HG03139 (cell line): ENCODE measurements around the gene CLIC3.
"Not testable (repeated sequence)": the region's sequence is repeated elsewhere in the genome, so short reads cannot be mapped to it uniquely, and the experiment has no call there.

Source experiments
- ATAC-seq: cut with Tn5 transposase; IDR thresholded peaks from one replicate; pipeline ENCODE4 v1.9.1; 2021; ENCODE audit not compliant: unreplicated experiment

CLIC3 gene

GRCh38 chr9:136996361-136997292 is at the start of gene CLIC3:
CLIC3 (minus strand) TSS chr9:136996568; CDS start chr9:136996543, 25 bp downstream.
- ATAC-seq = no peak

- ATAC-seq = no peak
These were observed 49.1 kb upstream of the CLIC3 start for GRCh38 chr9:137045294-137046087.

GRCh38 chr9:137044502-137045177 is 48.3 kb upstream of the CLIC3 start:
- no peak for ATAC-seq

GRCh38 chr9:137044037-137044436 is 47.7 kb upstream of the CLIC3 start:
- no peak for ATAC-seq

GRCh38 chr9:137042751-137043727 is 46.7 kb upstream of the CLIC3 start:
- ATAC-seq = no peak

- no peak for ATAC-seq
These were observed 44.8 kb upstream of the CLIC3 start for GRCh38 chr9:137041124-137041523.

- no peak for ATAC-seq
These were observed 44.2 kb upstream of the CLIC3 start for GRCh38 chr9:137040568-137040967.

- no peak for ATAC-seq
These were observed 43.4 kb upstream of the CLIC3 start for GRCh38 chr9:137039611-137040366.

- ATAC-seq = no peak
These were observed 42.5 kb upstream of the CLIC3 start for GRCh38 chr9:137038916-137039315.

GRCh38 chr9:137037483-137037882 is 41.1 kb upstream of the CLIC3 start:
- no peak for ATAC-seq

- no peak for ATAC-seq
These were observed 40.7 kb upstream of the CLIC3 start for GRCh38 chr9:137037035-137037434.

- no peak for ATAC-seq
These were observed 39.6 kb upstream of the CLIC3 start for GRCh38 chr9:137035937-137036336.

GRCh38 chr9:137035507-137035834 is 39.1 kb upstream of the CLIC3 start:
- no peak for ATAC-seq

GRCh38 chr9:137034709-137035506 is 38.5 kb upstream of the CLIC3 start:
- ATAC-seq = no peak

GRCh38 chr9:137034039-137034708 is 37.8 kb upstream of the CLIC3 start:
- no peak for ATAC-seq

- ATAC-seq = not testable (repeated sequence)
These were observed 37.1 kb upstream of the CLIC3 start for GRCh38 chr9:137033481-137033880.

GRCh38 chr9:137032858-137033257 is 36.5 kb upstream of the CLIC3 start:
- ATAC-seq = no peak
